ENCODE measurements around the gene SH3RF3.

DNA sequence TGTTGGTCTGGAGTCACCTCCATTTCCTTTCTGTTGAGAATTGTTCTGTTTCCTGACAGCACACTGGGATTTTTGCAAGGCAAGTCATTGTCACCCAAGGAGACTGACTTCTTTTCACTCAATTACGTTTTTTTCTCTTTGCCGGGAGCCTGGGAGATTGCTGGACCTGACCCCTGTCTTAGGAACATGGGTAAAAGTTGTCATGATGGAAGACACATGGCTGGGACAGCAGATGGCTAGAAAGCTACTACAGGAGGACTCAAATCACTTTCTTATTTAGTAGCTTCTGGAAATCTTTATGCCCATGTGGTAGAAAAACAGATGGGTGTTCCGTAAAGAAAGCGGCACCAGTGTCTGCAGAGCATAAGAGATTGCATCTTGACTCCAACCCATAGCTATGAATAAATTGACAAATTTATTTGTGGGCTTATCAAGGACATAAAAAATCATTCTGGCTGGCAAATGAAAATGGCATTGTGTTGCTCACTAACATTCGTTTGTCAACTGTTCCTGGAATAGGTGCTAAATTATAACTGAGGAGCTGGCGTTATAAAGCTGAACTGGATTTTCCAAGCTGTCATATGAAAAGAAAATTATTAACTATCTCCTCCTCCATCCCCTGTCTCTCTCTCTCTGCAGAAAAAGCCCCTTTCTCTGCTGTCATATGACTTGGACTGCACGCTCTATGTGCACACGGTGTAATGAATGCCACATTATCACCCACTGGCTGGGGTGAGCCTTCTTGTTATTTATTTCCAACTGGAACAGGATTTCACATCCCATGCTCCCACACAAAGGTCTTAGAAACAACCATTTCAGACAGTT lies 159.8 kb downstream of the SH3RF3 start:
- TF ChIP-seq POLR2A (IDR thresholded peaks at IDR 0.05; ENCODE audit: low read depth, low read length) (no peak), POLR2AphosphoS5 (IDR thresholded peaks at IDR 0.05; ENCODE audit: low read depth, low read length) (no peak), TAF1 (IDR thresholded peaks at IDR 0.05; ENCODE audit: low read depth, low read length) (no peak), SPI1 (IDR thresholded peaks at IDR 0.05; ENCODE audit: low read depth, low read length) (no peak)
